Globus pallidus (tissue), 1 donor: ENCODE data around the gene XRCC3.
"Not testable (repeated sequence)": the region's sequence is repeated elsewhere in the genome, so short reads cannot be mapped to it uniquely, and the experiment has no call there.

Source experiments
- DNase-seq: peaks from one replicate; pipeline ENCODE4 v3.0.0-alpha.2; 2015; ENCODE audit warnings: low spot score

XRCC3 gene

GRCh38 chr14:103663506-103663905 lies 51.7 kb downstream of the XRCC3 start:
- DNase-seq = no peak

- DNase-seq = no peak
Measured at GRCh38 chr14:103662591-103662990, 52.7 kb downstream of the XRCC3 start.

- no peak for DNase-seq
Measured at GRCh38 chr14:103662029-103662428, 53.2 kb downstream of the XRCC3 start.

- no peak for DNase-seq
Measured at GRCh38 chr14:103659631-103660030, 55.6 kb downstream of the XRCC3 start.

GRCh38 chr14:103657471-103657870 lies 57.8 kb downstream of the XRCC3 start:
- no peak for DNase-seq

- no peak for DNase-seq
Measured at GRCh38 chr14:103656756-103657133, 58.5 kb downstream of the XRCC3 start.

- no peak for DNase-seq
Measured at GRCh38 chr14:103656031-103656755, 59.1 kb downstream of the XRCC3 start.

GRCh38 chr14:103654619-103655018 lies 60.6 kb downstream of the XRCC3 start:
- no peak for DNase-seq

- no peak for DNase-seq
Measured at GRCh38 chr14:103653805-103654204, 61.4 kb downstream of the XRCC3 start.

GRCh38 chr14:103653336-103653735 lies 61.9 kb downstream of the XRCC3 start:
- not testable (repeated sequence) for DNase-seq

- no peak for DNase-seq
Measured at GRCh38 chr14:103652806-103653205, 62.4 kb downstream of the XRCC3 start.

GRCh38 chr14:103651585-103651984 lies 63.7 kb downstream of the XRCC3 start:
- no peak for DNase-seq

- DNase-seq = no peak
Measured at GRCh38 chr14:103650213-103650612, 65.0 kb downstream of the XRCC3 start.

GRCh38 chr14:103649001-103649400 lies 66.2 kb downstream of the XRCC3 start:
- DNase-seq = no peak
